Liver (tissue), 9 donors: ENCODE data around the gene TRIM60. TPM values are rescaled to one million over a fixed set of nuclear protein-coding genes. Genes with fewer than 3 reads are reported as not detected.

Experiments used
- DNase-seq: peaks from one replicate; pipeline ENCODE4 v3.0.0-alpha.2; 2017; ENCODE audit warnings: low spot score
- H3K27ac ChIP-seq, 2 donors: one replicate each; pipeline ENCODE4 v1.7.0; 2013; ENCODE audit warnings: inconsistent platforms in 2 of 2, low read length in 2 of 2, control low read depth in 1 of 2, low read depth in 1 of 2, mild to moderate bottlenecking in 1 of 2
- H3K27me3 ChIP-seq, 4 donors: one replicate each; pipeline versions ENCODE4 v1.6.1 to v1.7.0; 2013; ENCODE audit warnings: low read length in 3 of 4, inconsistent platforms in 1 of 4, mild to moderate bottlenecking in 1 of 4, moderate library complexity in 1 of 4; ENCODE audit not compliant: control insufficient read depth in 4 of 4, insufficient read depth in 4 of 4
- H3K36me3 ChIP-seq, 4 donors: one replicate each; pipeline versions ENCODE4 v1.6.1 to v1.7.0; 2013; ENCODE audit warnings: low read length in 3 of 4, mild to moderate bottlenecking in 3 of 4, low read depth in 1 of 4, moderate library complexity in 1 of 4; ENCODE audit not compliant: control insufficient read depth in 4 of 4, insufficient read depth in 3 of 4
- H3K4me1 ChIP-seq, 4 donors: one replicate each; pipeline versions ENCODE4 v1.6.1 to v1.7.0; 2013; ENCODE audit warnings: low read length in 3 of 4, mild to moderate bottlenecking in 3 of 4, moderate library complexity in 1 of 4; ENCODE audit not compliant: control insufficient read depth in 4 of 4, insufficient read depth in 4 of 4
- H3K4me3 ChIP-seq, 3 donors: one replicate each; pipeline versions ENCODE4 v1.6.1 to v1.7.0; 2013; ENCODE audit warnings: low read length in 3 of 3, control low read depth in 1 of 3, low read depth in 1 of 3, mild to moderate bottlenecking in 1 of 3
- H3K9ac ChIP-seq, 2 donors: one replicate each; pipeline ENCODE4 v1.7.0; 2013; ENCODE audit warnings: low read length in 2 of 2, mild to moderate bottlenecking in 2 of 2, moderate library complexity in 2 of 2, control low read depth in 1 of 2, low read depth in 1 of 2
- H3K9me3 ChIP-seq, 4 donors: one replicate each; pipeline versions ENCODE4 v1.6.1 to v1.7.0; 2013; ENCODE audit warnings: low read length in 3 of 4; ENCODE audit not compliant: control insufficient read depth in 4 of 4
- CTCF ChIP-seq: fragments of 150-350 bp; IDR thresholded peaks from 2 replicates; pipeline ENCODE4 v1.5.1; 2017; ENCODE audit warnings: improper control_type of control experiment, low read depth, low read length; ENCODE audit not compliant: missing input control
- EGR1 ChIP-seq, 2 donors: IDR thresholded peaks; 2 replicates each; pipeline ENCODE4 v1.6.1; 2016 to 2018; ENCODE audit warnings: antibody characterized with exemption in 2 of 2, low read depth in 2 of 2
- FOXA1 ChIP-seq: IDR thresholded peaks from 2 replicates; pipeline ENCODE4 v1.6.1; 2016; ENCODE audit warnings: antibody characterized with exemption
- FOXA2 ChIP-seq: IDR thresholded peaks from 2 replicates; pipeline ENCODE4 v1.6.1; 2016; ENCODE audit warnings: antibody characterized with exemption
- HNF4A ChIP-seq, 2 donors: conservative IDR thresholded peaks; 2 replicates each; pipeline ENCODE4 v1.6.1; 2016; ENCODE audit warnings: antibody characterized with exemption in 2 of 2, mild to moderate bottlenecking in 2 of 2
- HNF4G ChIP-seq: IDR thresholded peaks from 2 replicates; pipeline ENCODE4 v1.6.1; 2016; ENCODE audit warnings: antibody characterized with exemption
- JUND ChIP-seq, 2 donors: IDR thresholded peaks; 2 replicates each; pipeline ENCODE4 v1.6.1; 2016; ENCODE audit warnings: antibody characterized with exemption in 2 of 2
- NR2F2 ChIP-seq: IDR thresholded peaks from 2 replicates; pipeline ENCODE4 v1.6.1; 2016; ENCODE audit warnings: antibody characterized with exemption
- RAD21 ChIP-seq, 2 donors: IDR thresholded peaks; 2 replicates each; pipeline ENCODE4 v1.6.1; 2016; ENCODE audit warnings: antibody characterized with exemption in 2 of 2, mild to moderate bottlenecking in 2 of 2
- REST ChIP-seq: IDR thresholded peaks from 2 replicates; pipeline ENCODE4 v1.6.1; 2016; ENCODE audit warnings: antibody characterized with exemption, mild to moderate bottlenecking
- RXRA ChIP-seq, 2 donors: IDR thresholded peaks; 2 replicates each; pipeline ENCODE4 v1.6.1; 2017 to 2018; ENCODE audit warnings: antibody characterized with exemption in 2 of 2, mild to moderate bottlenecking in 1 of 2
- SP1 ChIP-seq: IDR thresholded peaks from 2 replicates; pipeline ENCODE4 v1.6.1; 2018; ENCODE audit warnings: antibody characterized with exemption, mild to moderate bottlenecking
- TAF1 ChIP-seq: conservative IDR thresholded peaks from 2 replicates; pipeline ENCODE4 v1.6.1; 2016; ENCODE audit warnings: antibody characterized with exemption, mild to moderate bottlenecking
- YY1 ChIP-seq: IDR thresholded peaks from 2 replicates; pipeline ENCODE4 v1.6.1; 2016; ENCODE audit warnings: antibody characterized with exemption, mild to moderate bottlenecking
- WGBS: extraction: QIAGEN DNeasy Blood & Tissue Kit; methylation state at CpG from one replicate; pipeline ENCODE4 v1.1.7; 2013; 5-methylcytosine and 5-hydroxymethylcytosine counted together
- polyA plus RNA-seq, 2 donors: library from polyadenylated mRNA; stranded (reverse) in 1 of 2; unstranded in 1 of 2; fragments of 200-250 nt in 1 of 2; fragments of >200 nt in 1 of 2; fragmentation: Nextera tagmentation in 1 of 2; extraction: Ambion mirVana in 1 of 2; gene quantifications; one replicate each; pipeline versions ENCODE4 v1.2.1 to v1.2.3, GENCODE V29; 2013 to 2015
- total RNA-seq, 2 donors: library from RNA; depleted of rRNA; stranded (reverse); fragments of >200 nt; gene quantifications; one replicate each; pipeline ENCODE4 v1.2.3, GENCODE V29; 2014
- TF ChIP-seq, protein P1 (sequence below): IDR thresholded peaks from 2 replicates; pipeline ENCODE4 v1.6.1; 2016; ENCODE audit warnings: antibody characterized with exemption
- TF ChIP-seq, protein P2 (sequence below): IDR thresholded peaks from 2 replicates; pipeline ENCODE4 v1.6.1; 2016; ENCODE audit warnings: antibody characterized with exemption
- TF ChIP-seq, protein P3 (sequence below): IDR thresholded peaks from 2 replicates; pipeline ENCODE4 v1.6.1; 2016; ENCODE audit warnings: antibody characterized with exemption
- donor health status: healthy.
- donor health status: healthy.
- donor health status: healthy.
- donor health status: healthy.
- donor health status: healthy.

The TRIM60 gene
- total and polyA plus RNA-seq, 4 donors = not detected

DNA sequence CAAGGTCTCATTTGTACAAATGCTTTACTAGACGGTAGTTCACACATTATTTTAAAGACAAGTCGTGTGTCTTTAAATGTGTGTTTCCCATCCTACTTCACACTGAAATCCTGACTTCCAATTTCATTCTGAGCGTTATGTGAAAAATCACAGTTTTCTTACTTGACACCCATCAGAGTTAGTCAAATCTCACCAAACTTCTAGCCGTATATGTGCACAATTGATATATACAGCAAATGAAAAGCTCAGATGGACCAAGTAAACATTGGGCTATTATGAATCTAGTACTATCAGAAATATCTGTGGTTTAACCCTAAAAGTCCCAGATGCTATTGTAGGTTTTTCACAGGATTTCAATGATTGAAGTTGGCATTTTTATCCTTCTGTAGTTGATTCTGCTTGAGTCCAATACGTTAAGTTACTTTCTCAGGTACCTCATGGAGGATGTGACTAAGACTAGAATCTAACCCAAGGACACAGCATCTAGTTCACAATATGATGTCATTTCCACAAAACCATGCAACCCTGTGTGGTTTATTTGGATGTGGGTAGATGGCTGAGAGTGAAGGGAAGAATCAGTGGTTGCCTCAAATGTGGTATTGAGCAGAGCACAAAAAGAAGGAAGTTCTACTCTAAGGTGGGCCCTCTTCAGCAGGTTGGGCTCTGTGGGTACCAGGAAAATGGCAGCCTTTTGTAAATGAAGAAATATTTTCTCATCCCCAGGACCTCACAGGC lies 22.1 kb upstream of the TRIM60 start:
- Histone ChIP-seq H3K36me3 (no peaks in the 10 kb centered on the region), H3K9me3 (no peaks in the 10 kb centered on the region), H3K9ac (no peak overlapping the region), H3K27me3 (no peaks in the 10 kb centered on the region), H3K4me3 (no peak overlapping the region), H3K4me1 (peaks cover 0 to 4% (median 0%) of the 10 kb centered on the region in 4 donors), H3K27ac (no peak overlapping the region)
- WGBS = 82% methylated on average over 5 of the region's 5 CpGs
- DNase-seq = no peak
- TF ChIP-seq RXRA (IDR thresholded peaks at IDR 0.05) (no peak), SP1 (no peak), CTCF (no peak), RAD21 (IDR thresholded peaks at IDR 0.05) (no peak), FOXA1 (no peak), HNF4G (no peak), FOXA2 (no peak), EGR1 (IDR thresholded peaks at IDR 0.05; ENCODE audit: low read depth in 2 of 2) (no peak), NR2F2 (no peak), JUND (IDR thresholded peaks at IDR 0.05) (no peak), YY1 (no peak), HNF4A (conservative IDR thresholded peaks at IDR 0.05) (no peak)
- TF ChIP-seq, protein P1, sequence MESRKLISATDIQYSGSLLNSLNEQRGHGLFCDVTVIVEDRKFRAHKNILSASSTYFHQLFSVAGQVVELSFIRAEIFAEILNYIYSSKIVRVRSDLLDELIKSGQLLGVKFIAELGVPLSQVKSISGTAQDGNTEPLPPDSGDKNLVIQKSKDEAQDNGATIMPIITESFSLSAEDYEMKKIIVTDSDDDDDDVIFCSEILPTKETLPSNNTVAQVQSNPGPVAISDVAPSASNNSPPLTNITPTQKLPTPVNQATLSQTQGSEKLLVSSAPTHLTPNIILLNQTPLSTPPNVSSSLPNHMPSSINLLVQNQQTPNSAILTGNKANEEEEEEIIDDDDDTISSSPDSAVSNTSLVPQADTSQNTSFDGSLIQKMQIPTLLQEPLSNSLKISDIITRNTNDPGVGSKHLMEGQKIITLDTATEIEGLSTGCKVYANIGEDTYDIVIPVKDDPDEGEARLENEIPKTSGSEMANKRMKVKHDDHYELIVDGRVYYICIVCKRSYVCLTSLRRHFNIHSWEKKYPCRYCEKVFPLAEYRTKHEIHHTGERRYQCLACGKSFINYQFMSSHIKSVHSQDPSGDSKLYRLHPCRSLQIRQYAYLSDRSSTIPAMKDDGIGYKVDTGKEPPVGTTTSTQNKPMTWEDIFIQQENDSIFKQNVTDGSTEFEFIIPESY = no peak
- TF ChIP-seq, protein P2, sequence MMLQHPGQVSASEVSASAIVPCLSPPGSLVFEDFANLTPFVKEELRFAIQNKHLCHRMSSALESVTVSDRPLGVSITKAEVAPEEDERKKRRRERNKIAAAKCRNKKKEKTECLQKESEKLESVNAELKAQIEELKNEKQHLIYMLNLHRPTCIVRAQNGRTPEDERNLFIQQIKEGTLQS = no peak

DNA sequence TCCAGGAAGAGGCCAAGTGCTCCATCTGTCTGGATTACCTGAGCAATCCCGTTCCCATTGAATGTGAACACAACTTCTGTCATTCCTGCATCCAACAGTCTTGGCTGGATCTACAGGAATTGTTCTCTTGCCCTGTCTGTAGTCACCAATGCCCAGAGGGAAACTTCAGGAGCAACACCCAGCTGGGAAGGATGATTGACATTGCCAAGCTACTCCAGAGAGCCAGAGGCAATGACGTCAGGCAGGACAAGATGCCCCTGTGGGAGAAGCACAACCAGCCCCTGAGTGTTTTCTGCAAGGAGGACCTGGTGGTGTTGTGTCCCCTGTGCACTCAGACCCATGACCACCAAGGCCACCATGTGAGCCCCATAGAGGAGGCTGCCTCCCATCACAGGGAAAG lies 21.3 kb upstream of the TRIM60 start:
- WGBS = 79% methylated on average over 2 of the region's 2 CpGs
- H3K4me3 ChIP-seq = no peak overlapping the region
- TF ChIP-seq RAD21 (IDR thresholded peaks at IDR 0.05) (no peak), CTCF (no peak), SP1 (no peak), HNF4G (no peak), FOXA1 (no peak), RXRA (IDR thresholded peaks at IDR 0.05) (no peak), FOXA2 (no peak), EGR1 (IDR thresholded peaks at IDR 0.05; ENCODE audit: low read depth in 2 of 2) (no peak), NR2F2 (no peak), TAF1 (no peak), YY1 (no peak), HNF4A (conservative IDR thresholded peaks at IDR 0.05) (no peak), REST (no peak), JUND (IDR thresholded peaks at IDR 0.05) (no peak)
- TF ChIP-seq, protein P3, sequence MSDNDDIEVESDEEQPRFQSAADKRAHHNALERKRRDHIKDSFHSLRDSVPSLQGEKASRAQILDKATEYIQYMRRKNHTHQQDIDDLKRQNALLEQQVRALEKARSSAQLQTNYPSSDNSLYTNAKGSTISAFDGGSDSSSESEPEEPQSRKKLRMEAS = no peak
- TF ChIP-seq, protein P1 = no peak
- TF ChIP-seq, protein P2 = no peak

More for the DNA sequence above, 21.3 kb upstream of the TRIM60 start:
- no peaks in the 10 kb centered on the region for H3K9me3 ChIP-seq
- H3K9ac ChIP-seq = no peak overlapping the region
- no peak overlapping the region for H3K27ac ChIP-seq
- no peak for DNase-seq
- H3K36me3 ChIP-seq = no peaks in the 10 kb centered on the region
- H3K27me3 ChIP-seq = no peaks in the 10 kb centered on the region
- peaks cover 0 to 4% (median 0%) of the 10 kb centered on the region in 4 donors for H3K4me1 ChIP-seq
